Left kidney (tissue), 8 donors: Measurements from ENCODE around the gene AACS. TPM values are rescaled to one million over a fixed set of nuclear protein-coding genes. Genes with fewer than 3 reads are reported as not detected.
"Not testable (repeated sequence)": the region's sequence is repeated elsewhere in the genome, so short reads cannot be mapped to it uniquely, and the experiment has no call there.

ENCODE experiments used
- DNase-seq: peaks from one replicate; pipeline ENCODE4 v3.0.0-alpha.2; 2013
- long read RNA-seq, 8 donors: transcript quantifications; one replicate each; lab custom pipeline, GENCODE V29; 2026
- polyA plus RNA-seq: library from polyadenylated mRNA; unstranded; fragments of 120-200 nt; gene quantifications from one replicate; pipeline ENCODE4 v1.2.1, GENCODE V29; 2013; ENCODE audit not compliant: insufficient read length

AACS gene, protein sequence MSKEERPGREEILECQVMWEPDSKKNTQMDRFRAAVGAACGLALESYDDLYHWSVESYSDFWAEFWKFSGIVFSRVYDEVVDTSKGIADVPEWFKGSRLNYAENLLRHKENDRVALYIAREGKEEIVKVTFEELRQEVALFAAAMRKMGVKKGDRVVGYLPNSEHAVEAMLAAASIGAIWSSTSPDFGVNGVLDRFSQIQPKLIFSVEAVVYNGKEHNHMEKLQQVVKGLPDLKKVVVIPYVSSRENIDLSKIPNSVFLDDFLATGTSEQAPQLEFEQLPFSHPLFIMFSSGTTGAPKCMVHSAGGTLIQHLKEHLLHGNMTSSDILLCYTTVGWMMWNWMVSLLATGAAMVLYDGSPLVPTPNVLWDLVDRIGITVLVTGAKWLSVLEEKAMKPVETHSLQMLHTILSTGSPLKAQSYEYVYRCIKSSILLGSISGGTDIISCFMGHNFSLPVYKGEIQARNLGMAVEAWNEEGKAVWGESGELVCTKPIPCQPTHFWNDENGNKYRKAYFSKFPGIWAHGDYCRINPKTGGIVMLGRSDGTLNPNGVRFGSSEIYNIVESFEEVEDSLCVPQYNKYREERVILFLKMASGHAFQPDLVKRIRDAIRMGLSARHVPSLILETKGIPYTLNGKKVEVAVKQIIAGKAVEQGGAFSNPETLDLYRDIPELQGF
- 23.3 TPM for polyA plus RNA-seq
- long read RNA-seq, donor 1, partial matches to known transcripts = 0 of 3 reads
- long read RNA-seq, donor 1, other reads (novel, unspliced or antisense) = 0 of 3 reads
- long read RNA-seq, donor 2, partial matches to known transcripts = 0 of 3 reads
- long read RNA-seq, donor 2, other reads (novel, unspliced or antisense) = 0 of 3 reads
- long read RNA-seq, donor 3, partial matches to known transcripts = 9 of 10 reads
- long read RNA-seq, donor 3, other reads (novel, unspliced or antisense) = 0 of 10 reads
- long read RNA-seq, donor 4 = 0 reads
- long read RNA-seq, donor 5, transcript AACS-201 (18 exons, 3,316 nt) = major isoform, 6 of 12 reads
- long read RNA-seq, donor 5, partial matches to known transcripts = 6 of 12 reads
- long read RNA-seq, donor 5, other reads (novel, unspliced or antisense) = 0 of 12 reads
- long read RNA-seq, donor 6, partial matches to known transcripts = 0 of 2 reads
- long read RNA-seq, donor 6, other reads (novel, unspliced or antisense) = 0 of 2 reads
- long read RNA-seq, donor 7, partial matches to known transcripts = 0 of 6 reads
- long read RNA-seq, donor 7, other reads (novel, unspliced or antisense) = 0 of 6 reads
- long read RNA-seq, donor 8, partial matches to known transcripts = 0 of 3 reads
- long read RNA-seq, donor 8, other reads (novel, unspliced or antisense) = 0 of 3 reads

DNA sequence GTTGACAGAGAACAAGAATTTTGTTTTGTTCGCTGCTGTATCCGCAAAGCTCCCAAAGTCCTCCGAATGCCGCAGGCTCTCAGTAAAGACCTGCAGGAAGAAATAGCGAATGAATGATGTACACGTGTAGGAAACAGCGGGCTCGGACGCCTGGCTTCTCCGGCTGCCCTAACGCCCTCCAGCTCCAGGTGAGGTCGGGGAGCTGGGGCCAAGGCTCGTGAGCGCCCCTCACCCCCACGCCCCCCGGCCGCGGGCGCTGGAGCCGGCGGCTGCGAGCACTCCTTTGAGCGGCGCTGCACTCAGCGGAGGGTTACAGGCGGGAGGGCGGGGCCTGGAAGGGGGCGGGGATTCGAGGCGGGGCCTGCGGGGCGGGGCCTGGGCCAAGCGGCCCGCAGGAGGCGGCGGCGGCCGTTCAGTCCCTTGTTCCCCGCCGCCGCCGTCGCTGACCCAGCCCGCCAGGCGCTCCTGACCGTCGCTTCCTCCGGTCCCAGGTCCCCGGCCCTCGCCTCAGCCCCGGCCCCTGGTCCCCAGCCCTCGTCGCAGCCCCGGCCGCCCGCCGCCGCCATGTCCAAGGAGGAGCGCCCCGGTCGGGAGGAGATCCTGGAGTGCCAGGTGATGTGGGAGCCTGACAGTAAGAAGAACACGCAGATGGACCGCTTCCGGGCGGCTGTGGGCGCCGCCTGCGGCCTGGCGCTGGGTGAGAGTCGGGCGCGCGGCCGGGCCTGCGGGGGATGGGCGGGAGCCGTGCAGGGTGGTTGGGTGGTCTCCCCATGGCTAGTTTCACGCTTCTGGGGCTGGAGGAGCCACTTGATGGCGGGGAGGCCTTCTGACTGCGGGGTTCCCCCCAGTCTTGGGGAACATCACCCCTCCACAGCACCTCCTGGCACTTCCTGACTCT is at the start of gene AACS:
Gene AACS (plus strand): TSS at position 415 of the 898 bp plus-strand sequence. CDS start 150 bp downstream, at position 565.
- DNase-seq = peak; percentile 80

DNA sequence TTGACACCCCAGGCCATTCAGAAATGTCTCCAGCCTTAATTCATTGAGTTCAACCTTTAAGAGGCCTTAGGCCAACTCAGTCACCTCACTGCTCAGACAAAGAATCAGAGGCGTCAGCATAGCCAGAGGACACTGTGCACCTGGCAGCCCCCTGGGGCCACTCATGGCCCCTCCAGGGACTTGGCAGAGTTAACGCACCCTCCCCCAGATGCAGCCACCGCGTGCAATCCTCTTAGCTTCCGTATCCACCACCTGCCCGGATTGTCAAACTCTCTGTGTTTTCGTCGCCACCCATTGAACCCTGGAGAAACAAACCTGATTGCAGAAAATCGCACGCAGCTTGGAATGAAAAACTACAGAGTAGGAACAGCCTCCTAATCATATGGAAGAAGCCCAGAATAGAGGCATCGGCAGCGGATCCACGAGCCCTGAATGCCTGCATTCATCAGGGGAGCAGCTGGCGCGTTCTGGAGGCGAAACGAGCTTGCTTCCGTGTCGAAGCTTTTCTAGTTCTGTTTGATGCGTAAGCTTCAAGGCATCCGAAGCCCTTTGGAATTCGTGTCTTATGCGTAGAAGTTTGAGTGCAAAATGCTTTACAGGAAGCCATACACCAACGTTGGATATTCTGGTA is 49.4 kb upstream of the AACS start:
- no peak for DNase-seq

DNA sequence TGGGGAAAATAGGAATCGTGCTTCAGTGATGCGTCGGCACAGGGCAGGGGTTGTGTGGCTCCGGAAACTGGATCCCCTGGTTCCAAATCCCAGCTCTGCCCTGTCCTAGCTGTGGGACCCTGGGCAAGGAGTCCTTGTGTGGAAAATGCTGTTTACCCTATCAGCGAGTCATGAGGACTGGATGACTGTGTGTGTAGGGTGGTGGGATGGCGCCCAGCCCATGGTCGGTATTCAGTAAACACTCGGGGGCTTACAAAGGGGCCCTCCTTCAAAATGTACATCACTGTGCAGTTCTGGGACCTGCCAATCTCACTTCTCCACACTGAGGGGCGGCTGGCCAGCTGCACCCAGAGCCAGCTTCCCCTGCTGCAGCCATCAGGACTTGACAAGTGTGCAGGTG is 47.4 kb upstream of the AACS start:
- DNase-seq = no peak

GRCh38 chr12:125018356-125018755 is 46.9 kb upstream of the AACS start:
- no peak for DNase-seq

DNA sequence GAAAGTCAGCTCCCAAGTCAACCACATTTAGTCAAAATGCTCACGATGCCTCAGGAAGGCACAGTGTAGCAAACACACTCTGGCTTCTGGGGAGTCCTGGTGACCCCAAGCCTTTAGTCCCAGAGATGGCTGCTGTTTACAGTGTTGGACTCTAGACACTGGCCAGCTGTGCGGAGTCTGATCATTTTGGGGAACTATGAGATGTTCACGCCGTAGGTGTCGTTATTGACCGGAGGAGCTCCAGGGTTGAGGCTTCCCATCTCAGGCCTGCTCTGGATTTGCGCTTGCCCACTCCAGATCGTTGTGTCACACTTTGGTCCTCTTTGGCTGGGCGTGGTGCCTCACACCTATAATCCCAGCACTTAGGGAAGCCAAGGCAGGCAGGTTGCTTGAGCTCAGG is 44.1 kb upstream of the AACS start:
- DNase-seq = no peak

DNA sequence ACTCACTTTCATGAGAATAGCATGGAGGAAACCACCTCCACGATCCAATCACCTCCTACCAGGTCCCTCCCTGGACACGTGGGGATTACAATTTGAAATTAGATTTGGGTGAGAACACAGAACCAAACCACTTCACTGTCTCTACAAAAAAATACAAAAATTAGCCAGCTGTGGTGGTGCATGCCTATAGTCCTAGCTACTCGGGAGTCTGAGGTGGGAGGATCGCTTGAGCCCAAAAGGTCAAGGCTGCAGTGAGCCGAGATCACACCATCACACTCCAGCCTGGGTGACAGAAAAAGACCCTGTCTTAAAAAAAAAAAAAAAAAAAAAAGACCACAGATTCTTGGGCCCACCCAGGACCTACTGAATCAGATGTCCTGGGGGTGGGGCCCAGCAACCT is 43.5 kb upstream of the AACS start:
- DNase-seq = no peak

DNA sequence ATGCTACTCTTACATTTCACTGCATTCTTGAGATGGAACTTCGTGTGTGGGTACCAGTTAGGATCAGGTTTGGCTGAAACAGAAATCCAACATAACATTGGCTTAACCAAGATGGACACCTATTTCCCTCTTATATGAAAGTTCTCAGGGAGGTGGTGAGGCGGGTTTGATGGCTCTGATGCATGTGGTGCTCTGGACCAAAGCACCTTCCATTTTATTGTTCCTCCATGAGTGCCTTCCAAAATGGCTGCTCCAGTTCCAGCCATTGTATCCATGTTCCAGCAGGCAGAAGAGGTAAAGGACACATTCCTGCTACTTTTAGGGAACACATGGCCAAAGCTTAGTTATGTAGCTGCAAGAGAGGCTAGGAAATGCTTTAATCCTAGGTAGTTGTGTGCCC is 42.2 kb upstream of the AACS start:
- no peak for DNase-seq

DNA sequence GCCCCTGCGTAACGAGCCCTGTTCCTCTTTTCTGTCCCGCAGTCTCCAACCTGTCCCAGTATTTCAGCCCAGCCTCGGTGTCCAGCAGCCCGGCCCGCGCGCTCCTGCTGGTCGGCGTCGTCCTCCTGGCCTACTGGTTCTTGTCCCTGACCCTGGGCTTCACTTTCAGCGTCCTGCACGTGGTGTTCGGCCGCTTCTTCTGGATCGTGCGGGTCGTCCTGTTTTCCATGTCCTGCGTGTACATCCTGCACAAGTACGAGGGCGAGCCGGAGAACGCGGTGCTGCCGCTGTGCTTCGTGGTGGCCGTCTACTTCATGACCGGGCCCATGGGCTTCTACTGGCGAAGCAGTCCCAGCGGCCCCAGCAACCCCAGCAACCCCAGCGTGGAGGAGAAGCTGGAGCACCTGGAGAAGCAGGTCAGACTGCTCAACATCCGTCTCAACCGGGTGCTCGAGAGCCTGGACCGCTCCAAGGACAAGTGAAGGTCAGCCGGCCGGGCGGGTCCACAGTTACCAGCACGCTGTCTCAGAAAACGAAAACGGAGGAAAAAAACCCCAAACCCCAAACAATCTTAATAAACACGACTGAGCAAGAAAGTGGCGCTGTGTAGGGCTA is 40.2 kb upstream of the AACS start:
- no peak for DNase-seq

DNA sequence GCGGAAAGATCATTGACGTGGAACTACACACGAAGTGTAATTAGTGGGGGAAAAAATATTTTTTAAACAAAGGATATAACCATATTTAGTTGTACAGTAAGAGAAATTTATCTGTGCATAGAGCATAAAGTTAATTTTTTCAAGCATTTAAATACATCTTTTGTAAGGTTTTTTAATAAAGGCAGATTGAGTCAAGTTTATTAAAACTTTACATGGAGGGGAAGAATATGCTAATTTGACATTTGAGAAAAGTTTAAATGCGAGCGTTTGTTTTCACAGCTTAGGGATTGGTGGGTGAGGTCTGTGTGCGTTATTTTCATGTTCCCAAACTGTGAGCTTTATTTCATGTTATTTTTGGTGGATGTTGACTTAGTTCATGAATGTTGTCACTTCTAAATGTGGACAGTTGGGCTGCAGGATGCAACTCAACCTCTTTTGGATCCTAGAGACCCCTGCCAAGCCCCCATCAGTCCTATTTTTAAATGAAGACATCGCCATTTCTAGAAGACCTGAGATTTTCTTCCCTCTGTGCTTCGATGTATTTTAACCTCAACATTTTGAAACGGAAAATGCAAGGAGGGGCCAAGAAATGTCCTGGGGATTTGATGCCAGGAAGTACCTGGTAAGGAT is 39.5 kb upstream of the AACS start:
- no peak for DNase-seq

DNA sequence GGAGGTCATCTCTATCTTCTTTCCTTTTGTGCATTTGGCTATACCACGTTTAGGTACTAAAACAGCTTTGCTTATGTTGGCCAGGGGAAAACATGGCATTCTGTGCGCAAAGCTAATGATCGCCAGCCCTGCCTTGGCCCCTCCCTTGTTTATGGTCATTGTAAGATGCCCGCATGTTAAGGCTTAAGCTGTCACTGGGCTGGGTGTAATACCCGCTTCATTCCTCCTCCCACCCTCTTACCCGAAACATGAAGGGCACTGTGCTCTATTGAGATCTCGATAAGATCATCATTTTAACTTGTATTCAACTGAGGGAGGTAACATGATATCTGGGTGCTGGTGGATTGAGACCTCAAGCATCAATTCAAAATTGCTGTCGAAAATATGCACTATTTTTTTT is 37.1 kb upstream of the AACS start:
- no peak for DNase-seq

- no peak for DNase-seq
Observed at GRCh38 chr12:125029761-125030358, 35.4 kb upstream of the AACS start.

GRCh38 chr12:125031471-125031870 is 33.8 kb upstream of the AACS start:
- not testable (repeated sequence) for DNase-seq

- DNase-seq = no peak
Observed at GRCh38 chr12:125032466-125033152, 32.6 kb upstream of the AACS start.

GRCh38 chr12:125033288-125033687 is 31.9 kb upstream of the AACS start:
- DNase-seq = no peak

- DNase-seq = no peak
Observed at GRCh38 chr12:125038976-125039625, 26.1 kb upstream of the AACS start.

- DNase-seq = no peak
Observed at GRCh38 chr12:125049093-125049458, 16.2 kb upstream of the AACS start.

GRCh38 chr12:125050446-125050845 is 14.8 kb upstream of the AACS start:
- no peak for DNase-seq

DNA sequence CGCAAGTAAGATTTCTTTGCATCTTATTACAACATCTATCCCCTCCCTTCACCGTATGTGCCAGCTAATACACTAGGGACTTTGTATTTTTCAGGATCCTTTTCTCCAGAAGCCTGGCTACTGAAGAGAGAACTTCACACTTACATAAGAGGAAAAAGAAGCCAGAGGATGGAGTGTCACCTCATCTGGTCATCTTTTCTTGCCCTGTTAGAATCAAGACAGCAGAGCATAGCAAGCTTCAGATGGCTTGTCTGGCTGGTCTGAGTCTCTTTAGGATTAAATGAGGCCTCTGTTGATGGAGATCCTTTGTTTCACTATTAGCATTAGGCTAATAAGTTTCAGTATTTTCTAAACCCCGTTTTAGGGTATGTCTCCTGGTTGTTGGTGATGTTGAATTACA is 14.4 kb upstream of the AACS start:
- no peak for DNase-seq
